Kidney glomerular epithelial cell (primary cell): ENCODE data around the gene PHF20.
"Not testable (repeated sequence)": the region's sequence is repeated elsewhere in the genome, so short reads cannot be mapped to it uniquely, and the experiment has no call there.

Source experiments
- DNase-seq: peaks from one replicate; lab custom pipeline; 2025; lab: John Stamatoyannopoulos, UW

Gene PHF20

DNA sequence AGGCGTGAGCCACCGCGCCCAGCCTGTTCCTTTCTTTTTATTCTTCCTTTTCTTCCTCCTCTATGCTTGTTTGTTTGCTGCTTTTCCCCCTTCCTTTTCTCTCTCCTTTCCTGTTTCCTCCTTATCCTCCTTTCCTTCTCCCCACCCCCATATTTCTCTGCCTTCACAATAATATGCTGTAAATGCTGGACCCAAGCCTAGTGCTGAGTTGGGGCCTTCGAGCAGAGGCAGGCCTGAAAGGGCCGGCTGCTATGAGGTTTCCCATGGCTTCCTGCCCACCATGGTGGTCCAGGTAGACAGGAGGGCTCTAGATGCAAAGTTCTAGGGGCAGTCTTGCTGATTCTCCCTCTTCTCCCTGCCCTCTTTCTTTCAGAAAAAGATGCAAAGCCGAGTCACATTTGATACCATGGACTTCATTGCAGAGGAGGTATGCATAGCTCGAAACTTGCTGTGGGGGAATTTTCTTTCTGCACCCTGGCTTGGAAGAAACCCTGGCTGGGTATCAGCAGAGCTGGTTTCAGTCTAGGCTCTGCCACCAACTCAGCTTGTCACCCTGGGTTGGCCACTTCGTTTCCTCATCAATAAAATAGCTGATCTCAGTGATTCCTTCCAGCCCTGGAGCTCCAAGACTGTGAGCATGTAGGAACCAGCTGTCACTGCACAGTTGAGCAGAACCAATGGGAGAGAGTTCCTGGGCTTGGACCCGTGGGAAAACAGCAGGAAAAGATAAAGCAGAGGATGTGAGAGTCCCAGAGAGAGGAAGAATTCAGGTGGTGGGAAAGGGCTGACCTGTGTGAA is 204.0 kb downstream of the PHF20 start:
- DNase-seq = no peak

DNA sequence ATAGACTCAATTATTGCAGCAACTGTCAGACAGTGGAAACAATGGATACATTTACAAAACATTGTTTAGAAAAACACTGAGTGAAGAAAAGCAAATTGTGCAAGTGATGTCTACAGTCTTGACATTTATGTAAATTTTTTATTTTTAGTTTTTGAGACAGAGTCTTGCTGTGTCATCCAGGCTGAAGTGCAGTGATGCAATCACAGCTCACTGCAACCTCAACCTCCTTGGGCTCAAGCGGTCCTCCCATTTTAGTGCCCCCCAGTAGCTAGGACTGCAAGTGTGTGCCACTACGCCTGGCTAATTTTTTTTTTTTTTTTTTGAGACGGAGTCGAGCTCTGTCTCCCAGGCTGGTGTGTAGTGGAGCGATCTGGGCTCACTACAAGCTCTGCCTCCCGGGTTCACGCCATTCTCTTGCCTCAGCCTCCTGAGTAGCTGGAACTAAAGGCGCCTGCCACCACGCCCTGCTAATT is 206.3 kb downstream of the PHF20 start:
- no peak for DNase-seq

DNA sequence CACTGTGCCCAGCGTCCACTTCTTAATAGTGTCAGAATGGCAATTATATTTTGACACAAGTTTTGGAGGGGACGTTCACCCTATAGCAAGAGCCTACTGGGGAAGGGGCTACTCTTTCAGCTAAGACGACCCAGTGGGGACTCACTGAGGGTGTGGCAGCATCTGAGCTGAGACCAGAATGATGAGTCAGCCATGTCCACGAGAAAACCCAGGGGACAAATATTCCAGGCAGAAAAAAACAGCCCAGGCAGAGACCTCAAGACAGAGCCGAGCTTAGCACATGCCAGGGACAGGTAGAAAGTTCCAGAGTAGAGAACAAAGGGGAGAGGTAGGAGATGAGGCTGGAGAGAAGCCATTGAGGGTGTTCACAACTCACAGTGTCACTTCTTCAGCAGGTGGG is 207.7 kb downstream of the PHF20 start:
- DNase-seq = no peak

DNA sequence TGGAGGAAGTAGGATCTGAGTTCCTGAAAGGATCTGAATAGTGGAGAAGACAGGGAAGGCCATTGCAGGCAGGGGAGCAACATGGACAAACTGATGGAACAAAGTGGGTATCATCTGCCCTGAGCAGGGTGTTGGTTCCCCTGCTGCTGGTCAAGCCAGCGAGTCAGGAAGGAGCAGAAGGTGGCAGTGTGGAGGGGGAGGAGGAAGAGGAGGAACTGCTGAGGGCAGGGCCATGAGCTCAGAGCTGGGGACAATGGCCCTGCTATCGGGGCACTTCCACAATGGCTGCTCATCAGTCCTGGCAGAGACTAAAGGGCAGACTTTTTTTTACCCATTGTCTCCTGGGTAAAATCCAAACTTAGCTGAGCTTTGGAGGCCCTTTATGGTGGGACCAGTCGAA is 210.2 kb downstream of the PHF20 start:
- no peak for DNase-seq

DNA sequence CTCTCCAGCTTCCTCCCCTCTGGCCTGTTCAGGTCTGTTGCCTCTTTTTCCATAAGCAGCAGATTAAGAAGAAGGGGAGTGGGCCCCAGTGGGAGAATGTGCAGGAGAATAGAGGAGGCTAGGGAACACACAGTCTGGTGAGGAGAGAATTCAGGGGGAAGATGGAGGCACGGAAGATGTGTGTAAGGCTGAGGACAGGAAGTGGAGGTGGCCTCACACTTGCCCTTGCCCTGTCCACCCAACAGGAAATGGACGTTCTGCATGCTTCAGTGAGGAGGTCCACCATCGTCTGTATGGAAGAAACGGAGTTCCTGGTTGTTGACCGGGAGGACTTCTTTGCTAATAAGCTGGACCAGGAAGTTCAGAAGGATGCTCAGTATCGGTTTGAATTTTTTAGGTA is 212.6 kb downstream of the PHF20 start:
- DNase-seq = no peak

DNA sequence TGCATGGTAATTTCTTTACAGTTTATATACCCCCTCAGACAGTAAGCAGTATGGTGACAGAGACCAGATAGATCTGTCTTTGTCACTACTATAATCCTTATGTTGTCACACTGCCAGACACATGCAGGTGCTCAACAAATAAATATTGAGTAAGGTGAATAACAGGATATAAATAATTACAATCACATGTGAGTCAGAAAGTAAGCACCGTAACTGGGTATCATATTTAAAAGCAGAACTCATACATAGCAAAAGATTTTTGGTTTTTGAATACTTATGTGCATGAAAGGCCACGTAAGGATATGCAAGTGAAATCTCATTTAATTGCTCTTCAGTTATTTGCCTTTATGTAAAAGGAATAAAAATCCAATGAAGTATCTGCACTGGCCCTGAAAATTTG is 214.0 kb downstream of the PHF20 start:
- no peak for DNase-seq

DNA sequence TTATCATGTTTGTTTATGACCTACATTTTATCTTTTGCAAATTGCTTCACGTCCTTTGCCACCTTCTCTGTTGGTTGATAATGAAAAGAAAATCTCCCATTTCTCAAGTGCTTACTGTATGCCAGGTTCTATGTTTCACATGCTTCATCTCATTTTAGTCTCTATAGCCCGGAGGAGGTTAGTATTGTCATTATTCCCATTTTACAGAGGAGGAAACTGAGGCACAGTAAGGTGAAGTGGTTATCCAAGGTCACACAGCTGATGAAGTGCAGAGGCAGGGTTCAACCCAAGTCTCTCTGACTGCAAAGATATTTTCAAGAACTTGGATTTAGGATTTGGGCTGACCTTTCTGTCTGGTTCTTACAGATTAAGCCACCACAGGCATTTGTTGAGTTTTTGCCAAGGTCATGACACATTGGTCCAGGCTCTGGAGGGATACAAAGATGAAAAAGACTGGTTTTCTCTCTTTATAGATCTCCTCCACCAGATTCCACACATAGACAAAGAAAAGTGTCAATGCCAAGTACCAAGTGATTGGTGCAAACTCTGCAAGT is 217.2 kb downstream of the PHF20 start:
- DNase-seq = no peak

DNA sequence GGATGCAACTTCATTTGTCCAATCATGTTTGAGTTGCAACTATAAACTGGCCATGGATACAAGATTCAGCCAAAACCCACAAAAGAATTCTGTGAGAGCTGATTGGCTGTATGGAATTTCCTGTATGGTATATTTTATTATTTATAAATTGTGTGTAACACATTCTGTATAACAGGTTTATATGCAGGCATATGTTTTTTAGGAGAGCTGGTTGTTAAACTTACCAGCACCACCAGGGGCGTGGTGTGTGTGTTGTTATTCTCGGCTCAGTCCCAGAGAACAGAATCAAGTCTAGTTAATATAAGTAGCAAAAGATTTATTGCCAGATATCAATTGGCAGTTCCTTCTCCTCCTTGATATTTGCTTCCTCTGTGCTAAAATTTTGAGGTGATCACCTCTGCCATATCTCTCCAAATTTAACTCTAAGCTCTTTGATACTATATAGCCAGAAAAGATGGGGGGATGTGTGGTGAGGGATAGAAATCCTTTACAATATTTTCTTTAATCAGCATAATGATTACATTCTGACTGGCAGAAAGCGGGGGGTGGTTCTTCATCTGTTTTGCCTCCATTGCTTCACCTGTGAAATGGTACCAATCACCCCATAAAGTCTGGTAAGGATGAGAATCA is 219.4 kb downstream of the PHF20 start:
- no peak for DNase-seq

DNA sequence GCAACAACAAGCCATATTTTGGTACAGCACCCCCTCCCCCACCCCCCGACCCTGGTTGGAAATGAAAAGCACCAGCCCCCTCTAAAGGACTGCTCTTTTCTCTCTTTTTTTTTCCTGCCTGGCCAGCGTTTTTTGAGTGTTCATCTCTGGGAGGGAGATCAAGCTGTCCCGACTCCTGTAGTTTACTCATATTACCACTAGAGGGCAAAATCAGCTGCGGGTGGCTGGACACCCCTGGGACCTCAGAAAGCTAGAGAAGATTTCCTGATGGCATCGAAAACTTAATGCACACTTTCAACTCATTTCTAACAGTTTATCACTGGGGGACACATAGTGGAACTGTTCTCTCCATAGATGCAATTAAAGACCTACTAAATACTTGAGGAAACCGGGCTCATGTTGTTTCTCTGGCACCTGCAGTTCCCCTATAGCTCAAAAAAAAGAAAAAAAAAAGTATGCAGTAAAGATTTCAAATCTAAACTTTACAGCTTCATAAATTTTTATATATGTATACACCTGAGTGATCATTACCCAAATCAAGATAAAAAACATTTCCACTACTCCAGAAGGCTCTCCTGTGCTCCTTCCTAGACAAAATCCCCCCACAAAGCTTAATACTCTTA is 221.0 kb downstream of the PHF20 start:
- peak; percentile 79 for DNase-seq

DNA sequence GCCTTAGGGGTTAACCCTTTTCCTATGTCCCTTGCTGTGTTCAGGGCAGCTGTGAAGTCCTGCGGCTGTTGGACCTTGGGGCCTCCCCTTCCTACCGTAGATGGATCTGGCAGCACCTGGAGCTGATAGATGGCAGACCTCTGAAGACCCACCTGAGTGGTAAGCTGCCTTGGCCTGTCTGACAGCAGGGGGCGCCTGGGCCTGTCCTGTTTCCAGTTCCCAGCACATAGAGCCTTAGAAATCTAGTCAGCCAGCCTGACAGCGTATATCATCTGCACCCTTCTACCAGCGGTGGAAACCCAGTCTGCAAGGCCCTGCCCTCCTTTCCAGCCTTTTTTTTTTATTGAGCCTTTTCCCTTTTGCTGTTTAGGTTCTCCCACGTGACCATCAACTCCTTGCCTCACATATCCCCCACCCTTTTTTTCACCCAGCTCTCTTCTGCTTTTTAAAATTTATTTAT is 223.2 kb downstream of the PHF20 start:
- DNase-seq = peak; percentile 78

DNA sequence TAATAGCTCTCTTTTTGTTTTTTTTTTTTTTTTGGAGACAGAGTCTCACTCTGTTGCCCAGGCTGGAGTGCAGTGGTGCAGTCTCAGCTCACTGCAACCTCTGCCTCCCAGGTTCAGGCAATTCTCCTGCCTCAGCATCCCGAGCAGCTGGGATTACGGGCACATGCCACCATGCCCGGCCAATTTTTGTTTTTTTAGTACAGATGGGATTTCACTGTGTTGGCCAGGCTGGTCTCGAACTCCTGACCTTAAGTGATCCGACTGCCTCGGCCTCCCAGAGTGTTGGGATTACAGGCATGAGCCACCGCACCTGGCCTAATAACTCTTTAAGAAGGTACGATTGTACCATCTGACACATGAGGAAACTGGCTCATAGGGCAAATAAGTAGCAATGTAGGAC is 224.7 kb downstream of the PHF20 start:
- DNase-seq = not testable (repeated sequence)
